T-helper 1 cell treated with Interleukin-12 subunit alpha and Interleukin-12 subunit beta and Interleukin-4 antibody, amounts not matched to agents 30 ng/mL and 1 ng/mL, for 36 hours (primary cell): Measurements from ENCODE around the gene OSGEPL1. TPM values are rescaled to one million over a fixed set of nuclear protein-coding genes. Genes with fewer than 3 reads are reported as not detected.

Experiments used
- intact Hi-C: fragments of 100-400 bp; cut with micrococcal nuclease; formaldehyde crosslinking; loops from one replicate; pipeline ENCODE4 v1.15.1; 2024
- total RNA-seq: library from RNA; stranded (reverse); gene quantifications from 2 replicates; pipeline ENCODE4 v1.2.3, GENCODE V29; 2022

OSGEPL1 gene, protein sequence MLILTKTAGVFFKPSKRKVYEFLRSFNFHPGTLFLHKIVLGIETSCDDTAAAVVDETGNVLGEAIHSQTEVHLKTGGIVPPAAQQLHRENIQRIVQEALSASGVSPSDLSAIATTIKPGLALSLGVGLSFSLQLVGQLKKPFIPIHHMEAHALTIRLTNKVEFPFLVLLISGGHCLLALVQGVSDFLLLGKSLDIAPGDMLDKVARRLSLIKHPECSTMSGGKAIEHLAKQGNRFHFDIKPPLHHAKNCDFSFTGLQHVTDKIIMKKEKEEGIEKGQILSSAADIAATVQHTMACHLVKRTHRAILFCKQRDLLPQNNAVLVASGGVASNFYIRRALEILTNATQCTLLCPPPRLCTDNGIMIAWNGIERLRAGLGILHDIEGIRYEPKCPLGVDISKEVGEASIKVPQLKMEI
- total RNA-seq: 8.3 and 8.5 TPM in 2 replicates

DNA sequence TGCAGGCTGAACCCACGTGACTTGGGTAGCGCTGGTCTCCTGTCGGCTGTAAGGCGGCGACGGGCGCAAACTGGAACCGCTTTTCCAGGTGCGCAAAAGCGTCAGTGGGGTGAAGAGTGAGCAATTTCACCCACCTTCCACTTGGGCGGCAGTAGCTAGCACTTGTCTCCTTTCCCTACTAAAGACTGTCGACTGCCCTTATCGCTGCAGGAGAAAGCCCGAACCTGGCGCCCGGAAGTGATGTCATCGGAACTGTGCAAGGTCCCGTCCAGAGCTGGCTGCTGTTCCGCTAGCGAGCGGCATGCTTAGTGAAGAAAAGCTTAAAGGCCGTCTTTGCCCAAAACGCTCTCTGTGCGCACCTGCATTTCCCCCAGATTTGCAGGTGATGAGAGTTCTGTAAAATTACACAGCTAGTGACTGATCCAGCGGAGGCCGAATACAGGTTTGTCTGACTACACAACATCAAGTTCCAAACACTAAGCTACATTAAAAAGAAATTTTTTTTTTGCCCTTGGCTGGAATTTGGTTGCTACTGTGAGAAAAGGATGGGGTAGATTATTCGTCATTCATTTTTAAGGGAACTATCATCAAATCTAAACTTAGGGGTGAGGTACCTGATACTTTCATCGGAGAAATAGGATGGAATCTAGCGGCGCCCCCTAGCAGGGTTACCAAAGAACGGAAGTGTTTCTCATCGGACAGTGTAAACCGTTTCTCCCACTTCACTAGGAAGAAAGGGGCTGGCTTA is at the start of gene OSGEPL1:
OSGEPL1 (minus strand) TSS at position 242 of the 748 bp plus-strand sequence. CDS start 1,152 bp downstream, outside the sequence.
- intact Hi-C loops: loop anchor here (1.0 to 5.0 kb wide), 13 partner anchors 11 to 1250 kb away; partner anchors contain the start of genes ANKAR, ASNSD1, GLS and HIBCH

DNA sequence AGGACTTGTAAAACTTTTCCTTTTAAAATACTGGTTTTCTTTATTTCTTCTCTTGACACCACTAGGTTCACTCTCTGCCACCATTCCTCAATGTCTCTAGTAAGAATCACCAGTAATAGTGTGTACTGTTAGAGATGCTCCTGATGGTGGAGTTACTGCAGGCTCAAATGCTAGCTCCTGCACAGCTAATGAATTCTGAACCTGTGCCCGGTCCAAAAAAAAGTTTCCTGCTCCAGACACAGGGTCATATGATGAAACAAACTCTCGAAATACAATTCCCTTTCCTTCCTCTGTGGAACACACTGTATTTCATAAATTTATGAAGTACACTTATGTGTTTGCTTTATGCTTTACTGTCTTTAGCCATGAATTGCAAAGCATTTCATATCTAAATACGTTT is 40.8 kb upstream of the OSGEPL1 start:
- intact Hi-C loops: no loop called here

DNA sequence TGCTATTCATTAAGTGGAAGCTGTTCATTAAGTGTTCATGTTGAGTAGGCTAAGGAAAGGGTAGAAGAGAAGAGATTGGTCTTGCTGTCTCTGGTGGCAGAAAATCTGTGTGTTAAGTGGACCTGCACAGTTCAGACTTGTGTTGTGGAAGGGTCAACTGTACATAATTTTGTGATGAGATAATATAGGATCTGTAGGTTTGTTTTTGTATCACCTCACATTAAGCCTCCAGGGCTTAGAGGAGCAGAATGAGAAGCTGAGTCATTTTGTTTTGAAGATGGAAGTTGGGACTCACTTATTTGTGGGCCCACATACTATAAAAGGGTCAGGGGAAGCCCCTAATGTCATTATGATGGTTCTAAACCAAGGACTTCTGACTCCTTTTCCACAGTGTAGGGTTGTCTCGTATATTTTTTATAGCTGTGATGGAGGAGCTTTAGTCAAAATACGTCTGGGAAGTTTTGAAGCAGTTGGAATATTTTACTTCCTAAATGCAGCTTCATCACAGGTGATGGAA is 39.9 kb upstream of the OSGEPL1 start:
- intact Hi-C loops: no loop called here

DNA sequence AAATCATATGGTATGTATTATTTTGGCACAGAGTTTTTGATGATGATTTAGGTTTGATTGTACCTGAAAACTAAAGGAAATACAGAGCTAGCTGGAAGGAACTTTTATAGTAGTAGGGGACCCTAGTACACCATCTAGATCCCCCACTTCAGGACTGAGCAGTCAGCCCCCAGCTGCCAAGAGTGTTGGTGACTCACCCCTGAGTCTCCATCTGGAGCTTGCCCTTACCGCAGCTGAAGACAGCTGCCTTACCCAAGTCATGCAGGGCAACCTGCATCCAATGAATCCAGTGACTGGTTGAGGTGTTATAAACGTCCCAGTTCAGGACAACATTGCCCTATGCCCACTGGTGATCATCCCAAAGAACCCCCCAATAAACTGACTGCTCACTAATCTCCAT is 36.9 kb upstream of the OSGEPL1 start:
- intact Hi-C loops: loop anchor here (5.0 kb wide), 2 partner anchors 223 to 478 kb away; no protein-coding TSS in a partner anchor

DNA sequence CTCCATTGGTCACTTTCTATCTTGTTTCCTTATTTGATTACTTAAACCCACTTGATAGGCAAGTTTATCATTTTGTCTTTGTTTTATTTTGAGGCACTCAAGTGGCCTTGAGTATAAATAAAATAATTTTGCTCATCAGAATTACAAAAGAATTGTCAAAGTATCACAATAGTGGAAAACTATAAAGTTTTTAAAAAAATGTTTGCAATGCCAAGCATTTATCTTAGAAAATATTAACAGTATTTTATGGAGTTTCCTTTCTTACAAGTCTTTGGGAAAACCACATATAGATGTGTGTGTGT is 36.4 kb upstream of the OSGEPL1 start:
- intact Hi-C loops: loop anchor here (5.0 kb wide), 2 partner anchors 223 to 478 kb away; no protein-coding TSS in a partner anchor

DNA sequence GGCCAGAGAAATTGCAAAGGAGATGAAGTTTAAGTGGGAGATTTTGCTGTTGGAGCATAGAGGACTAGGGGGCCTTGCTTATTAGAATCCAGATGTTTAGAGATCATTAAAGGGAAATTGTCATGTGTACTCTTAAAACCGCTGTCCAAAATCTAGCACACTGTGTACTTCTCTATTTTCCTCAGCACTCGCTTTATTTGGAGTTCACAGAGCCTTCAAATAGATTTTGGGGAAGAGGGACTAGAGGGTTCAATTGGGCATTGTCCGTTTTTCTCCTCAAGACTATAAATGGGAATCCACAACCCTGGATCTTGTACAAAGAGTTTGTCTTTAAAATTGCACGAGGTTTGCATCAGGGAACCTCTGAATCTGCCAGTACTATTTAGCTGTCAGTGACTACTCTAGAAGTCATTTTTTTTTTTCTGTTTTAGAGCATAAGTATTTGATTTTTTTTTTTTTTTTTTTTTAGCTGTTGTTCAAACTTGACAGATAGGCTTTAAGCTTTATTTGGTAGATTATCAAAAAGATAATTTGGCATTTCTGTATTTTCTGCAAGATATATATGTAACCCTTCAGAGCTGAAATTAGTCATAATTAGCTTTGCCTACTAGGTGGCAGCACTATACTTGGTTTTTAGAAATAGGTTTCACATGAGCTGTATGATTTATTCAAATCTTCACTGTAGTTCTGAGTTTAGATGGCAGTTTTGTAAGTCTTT is 35.9 kb upstream of the OSGEPL1 start:
- intact Hi-C loops: loop anchor here (1.0 to 5.0 kb wide), 4 partner anchors 14 to 479 kb away; partner anchors contain the start of genes ORMDL1 and PMS1

DNA sequence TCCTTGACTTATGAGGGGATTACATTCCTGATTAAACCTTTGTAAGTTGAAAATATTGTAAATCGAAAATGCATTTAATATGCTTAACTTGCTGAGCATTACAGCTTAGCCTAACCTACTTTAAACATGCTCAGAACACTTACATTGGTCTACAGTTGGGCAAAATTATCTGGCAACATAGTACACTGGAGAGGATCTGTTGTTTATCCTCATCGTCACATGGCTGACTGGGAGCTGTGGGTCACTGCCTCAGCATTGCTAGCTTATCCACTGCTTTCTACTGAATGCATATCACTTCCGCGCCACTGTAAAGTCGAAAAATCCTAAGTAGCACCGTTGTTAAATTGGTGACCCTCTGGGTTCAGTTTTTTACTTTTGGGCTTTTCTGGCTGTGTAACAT is 35.3 kb upstream of the OSGEPL1 start:
- intact Hi-C loops: loop anchor here (1.0 to 5.0 kb wide), 4 partner anchors 14 to 479 kb away; partner anchors contain the start of genes ORMDL1 and PMS1

DNA sequence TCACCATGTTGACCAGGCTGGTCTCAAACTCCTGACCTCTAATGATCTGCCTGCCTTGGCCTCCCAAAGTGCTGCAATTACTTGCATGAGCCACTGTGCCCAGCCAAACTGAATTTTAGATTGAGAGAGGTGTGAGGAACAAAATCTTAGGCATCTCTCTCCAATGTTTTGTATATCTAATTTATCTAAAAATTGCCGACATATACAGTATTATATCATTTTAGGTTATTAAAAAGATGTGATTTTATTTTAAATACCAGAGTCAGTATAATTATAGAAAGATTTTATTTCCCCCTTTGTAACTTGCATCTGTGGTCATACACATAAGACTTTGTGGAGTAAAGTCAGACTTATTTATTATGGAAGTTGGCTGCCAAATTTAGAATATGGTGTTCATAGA is 31.7 kb upstream of the OSGEPL1 start:
- intact Hi-C loops: no loop called here

DNA sequence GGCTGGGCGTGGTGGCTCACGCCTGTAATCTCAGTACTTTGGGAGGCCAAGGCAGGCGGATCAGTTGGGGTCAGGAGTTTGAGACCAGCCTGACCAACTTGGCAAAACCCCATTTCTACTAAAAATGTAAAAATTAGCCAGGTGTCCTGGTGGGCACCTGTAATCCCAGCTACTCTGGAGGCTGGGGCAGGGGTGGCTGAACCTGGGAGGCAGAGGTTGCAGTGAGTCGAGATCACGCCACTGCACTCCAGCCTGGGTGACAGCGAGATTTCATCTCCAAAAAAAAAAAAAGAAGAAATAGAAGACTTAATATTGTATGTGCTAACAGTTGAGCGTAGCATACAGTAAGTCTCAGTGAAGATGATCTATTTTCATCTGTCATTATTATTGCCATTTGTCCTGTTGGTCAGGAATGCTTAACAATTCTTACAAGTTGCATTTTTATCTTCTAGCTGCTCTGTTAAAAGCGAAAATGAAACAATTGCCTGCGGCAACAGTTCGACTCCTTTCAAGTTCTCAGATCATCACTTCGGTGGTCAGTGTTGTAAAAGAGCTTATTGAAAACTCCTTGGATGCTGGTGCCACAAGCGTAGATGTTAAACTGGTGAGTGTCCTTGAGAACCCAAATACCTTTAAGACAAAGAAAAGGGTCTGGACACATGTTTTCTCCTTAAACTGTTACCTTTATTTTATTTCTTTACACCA is 28.9 kb upstream of the OSGEPL1 start:
- intact Hi-C loops: no loop called here

DNA sequence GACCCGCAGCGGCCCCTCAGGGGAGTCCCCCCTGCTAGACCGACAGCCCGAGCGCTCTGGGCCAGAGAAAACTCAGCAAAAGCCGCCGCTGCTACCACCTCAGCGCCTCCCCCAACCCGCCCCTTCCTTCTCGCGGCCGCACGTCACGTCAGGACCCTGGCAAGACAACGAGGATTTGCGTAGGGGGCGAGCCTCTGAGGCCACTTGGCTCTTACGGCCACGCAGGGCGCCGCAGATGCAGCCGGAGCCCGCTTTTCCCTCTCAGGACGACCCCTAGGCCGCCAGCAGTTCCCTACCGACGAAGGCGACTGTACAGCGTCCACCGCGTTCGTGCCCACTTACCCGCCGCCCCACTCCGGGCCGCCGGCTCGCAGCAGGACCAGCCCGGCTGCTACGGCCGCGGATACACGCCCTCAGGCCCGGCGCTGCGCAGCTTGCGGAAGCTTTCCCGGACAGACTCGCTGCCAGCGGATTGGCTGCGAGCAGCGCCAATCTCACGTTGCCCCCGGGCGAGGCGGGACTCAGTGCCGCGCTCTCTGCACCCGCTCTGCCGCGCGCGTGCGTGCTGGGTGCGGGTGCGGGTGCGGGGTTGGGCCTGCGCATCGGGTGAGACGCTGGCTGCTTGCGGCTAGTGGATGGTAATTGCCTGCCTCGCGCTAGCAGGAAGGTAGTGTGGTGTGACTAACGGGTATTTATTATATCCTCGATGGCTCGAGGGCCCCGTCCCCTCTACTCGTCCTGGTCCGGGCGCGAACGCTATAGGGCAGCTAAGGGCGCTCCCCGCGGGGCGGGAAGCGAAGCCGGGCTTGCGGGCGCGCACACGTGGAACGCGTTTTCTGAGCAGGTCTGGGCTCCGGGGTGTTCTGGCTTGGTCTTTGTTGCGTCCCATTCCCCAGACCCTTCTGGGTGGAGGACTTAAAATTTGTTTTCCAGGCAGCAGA is 21.6 kb upstream of the OSGEPL1 start, which contains the start of the genes ORMDL1 and PMS1:
ORMDL1 (minus strand) TSS at position 413 of the 941 bp plus-strand sequence. CDS start 1,744 bp downstream, outside the sequence.
PMS1 (plus strand) TSS at position 524 of the 941 bp plus-strand sequence. CDS start 7,360 bp downstream, outside the sequence.
- intact Hi-C loops: loop anchor here (1.0 to 10.0 kb wide), 18 partner anchors 12 to 1893 kb away; partner anchors contain the start of genes ANKAR, ASNSD1, GLS and HIBCH

DNA sequence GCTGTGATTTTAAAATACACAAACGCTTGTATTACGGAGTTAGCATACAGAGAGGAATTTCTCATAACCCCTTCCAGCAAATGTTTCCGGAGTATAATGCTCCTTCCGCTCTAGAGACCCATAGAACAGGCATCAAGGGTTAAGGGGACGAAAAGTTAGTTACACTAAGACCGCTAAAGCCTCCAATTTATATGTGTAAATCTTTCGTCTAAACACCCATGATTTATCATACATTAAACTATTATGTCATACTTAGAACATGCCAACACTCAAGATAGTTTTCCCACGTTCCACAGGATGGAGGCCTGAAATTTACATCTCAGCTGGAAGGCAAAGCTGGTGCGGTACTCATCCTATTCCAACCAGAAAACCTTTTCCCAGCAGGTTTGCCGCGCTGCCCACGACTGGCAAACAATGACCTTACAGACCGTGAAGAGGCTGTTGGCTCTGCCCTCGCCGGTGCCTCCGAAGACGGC is 20.9 kb upstream of the OSGEPL1 start:
- intact Hi-C loops: loop anchor here (1.0 to 10.0 kb wide), 7 partner anchors 11 to 1894 kb away; partner anchors contain the start of genes ANKAR, INPP1, NABP1 and SLC40A1

DNA sequence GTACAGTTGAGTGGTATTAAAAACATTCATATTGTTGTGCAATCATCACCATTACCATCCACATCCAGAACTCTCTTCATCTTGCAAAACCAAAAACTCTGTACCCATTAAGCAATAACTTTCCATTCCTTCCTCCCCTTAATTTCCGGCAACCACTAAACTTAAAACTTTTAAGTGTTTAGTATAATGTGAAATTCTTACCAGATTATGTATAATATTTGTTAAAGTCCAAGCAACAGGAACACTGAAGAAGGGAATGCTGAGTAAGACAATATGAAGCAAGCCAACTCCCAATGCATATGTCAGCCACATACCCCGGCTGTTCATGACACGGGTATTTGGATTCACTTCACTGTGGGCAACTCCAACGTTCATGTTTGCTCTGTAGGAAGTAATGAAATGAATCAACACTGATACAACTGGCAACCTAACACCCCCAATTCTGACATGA is 19.7 kb upstream of the OSGEPL1 start:
- intact Hi-C loops: loop anchor here (5.0 to 10.0 kb wide), 4 partner anchors 563 to 1895 kb away; partner anchors contain the start of genes INPP1, NABP1 and STAT4

DNA sequence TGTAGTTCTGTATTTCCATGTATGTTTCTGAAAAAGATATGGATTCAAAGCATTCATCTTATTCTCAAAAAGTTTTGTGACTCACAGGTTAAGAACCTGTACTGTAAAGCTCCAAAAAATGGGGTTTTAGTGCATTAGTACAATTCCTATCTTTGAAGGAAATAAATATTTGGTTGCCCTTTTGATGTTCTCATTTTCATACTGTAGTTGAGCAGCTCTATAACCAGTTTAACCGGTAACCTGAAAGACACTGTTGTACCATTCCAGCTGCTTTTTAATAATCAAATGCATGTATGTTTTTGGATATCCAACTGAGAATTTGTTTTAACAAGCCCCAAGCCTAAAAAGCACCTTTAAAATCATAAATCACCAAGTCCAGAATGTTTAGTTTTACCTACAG is 9.6 kb upstream of the OSGEPL1 start:
- intact Hi-C loops: loop anchor here (1.0 kb wide), 1 partner anchor 11 kb away; no protein-coding TSS in a partner anchor

DNA sequence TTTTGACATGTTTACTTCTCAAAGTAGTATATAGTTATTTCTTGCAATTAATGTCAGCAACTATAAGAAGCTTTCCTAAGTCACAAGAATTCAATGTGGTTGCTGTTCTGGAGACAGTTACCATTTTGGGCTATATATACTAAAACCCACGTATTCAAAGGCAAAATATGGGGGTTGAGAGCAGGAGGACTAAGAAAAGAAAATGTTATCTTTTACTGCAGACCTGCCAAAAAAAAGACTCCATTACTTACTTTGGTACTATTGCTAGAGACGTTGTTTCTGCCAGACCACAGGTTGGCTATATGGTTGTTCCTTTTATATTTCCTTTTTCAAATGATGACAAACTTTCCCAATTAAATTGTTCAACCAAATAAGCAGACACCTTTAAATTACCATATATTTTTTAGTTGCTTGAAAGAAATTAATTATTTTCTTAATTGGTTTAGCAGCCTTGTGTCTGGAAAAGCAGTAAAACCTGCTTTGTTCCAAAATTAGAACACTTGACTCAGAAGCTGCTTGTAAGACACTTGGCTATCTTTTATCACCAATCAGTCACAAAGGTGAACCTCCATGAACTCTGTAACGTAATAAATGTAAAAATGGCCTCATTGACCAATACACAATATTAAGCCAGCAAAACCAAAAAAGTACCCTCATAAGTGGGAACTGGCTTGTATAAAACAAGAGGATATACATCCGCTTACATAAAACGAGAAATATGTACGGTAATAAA is 8.2 kb upstream of the OSGEPL1 start:
- intact Hi-C loops: no loop called here

DNA sequence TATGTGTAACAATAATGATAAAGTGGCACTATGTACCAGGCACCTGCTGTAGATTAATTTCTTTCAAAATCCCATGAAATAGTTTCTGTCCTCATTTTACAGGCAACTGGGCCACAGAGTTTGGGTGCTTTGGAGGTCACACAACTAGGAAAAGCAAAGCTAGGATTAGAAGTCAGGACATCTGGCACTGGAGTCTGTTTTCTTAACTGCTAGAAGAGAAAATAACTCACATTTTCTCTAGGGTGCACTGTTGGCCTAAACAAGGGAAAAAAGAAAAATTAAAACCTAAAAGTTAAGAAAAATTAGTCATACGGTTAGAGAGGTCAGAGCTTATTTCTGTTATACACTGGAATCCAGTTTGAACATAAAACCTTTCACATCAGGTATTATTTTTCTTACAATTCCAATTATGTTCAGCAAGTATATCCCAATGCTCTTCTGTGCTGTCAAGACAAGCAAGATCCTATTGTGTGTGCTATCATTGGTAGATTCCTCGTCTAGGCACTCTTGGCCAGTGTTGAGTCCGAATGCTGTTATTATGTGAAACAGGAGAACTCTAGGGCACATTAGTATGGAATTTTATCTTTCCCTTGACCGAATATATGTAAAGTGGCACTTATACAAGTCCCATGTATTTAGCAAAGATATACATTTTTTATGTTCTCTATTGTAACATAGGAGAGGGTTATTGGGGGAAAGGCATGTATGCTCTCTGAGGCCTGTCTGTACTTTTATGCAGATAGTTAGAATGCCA is 1.5 kb upstream of the OSGEPL1 start:
- intact Hi-C loops: loop anchor here (2.0 to 5.0 kb wide), 4 partner anchors 183 to 1248 kb away; partner anchors contain the start of genes MFSD6, SLC40A1 and STAT1

DNA sequence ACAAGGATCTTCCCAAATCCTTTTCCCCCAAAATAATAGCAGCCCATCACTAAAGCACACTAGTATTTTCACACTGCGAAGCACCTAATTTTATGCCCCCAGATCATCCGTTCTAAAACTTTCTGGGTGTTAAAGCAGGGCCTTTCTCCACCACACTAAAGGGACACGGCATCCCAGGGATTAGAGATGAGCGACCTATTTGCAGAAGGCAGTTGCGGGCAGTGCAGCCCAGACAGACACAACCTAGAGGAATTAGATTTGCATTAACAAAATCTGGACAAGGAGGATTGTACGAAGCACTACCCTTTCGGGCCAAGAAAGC is 402 bp downstream of the OSGEPL1 start:
- intact Hi-C loops: loop anchor here (1.0 to 5.0 kb wide), 13 partner anchors 11 to 1250 kb away; partner anchors contain the start of genes ANKAR, ASNSD1, GLS and HIBCH

DNA sequence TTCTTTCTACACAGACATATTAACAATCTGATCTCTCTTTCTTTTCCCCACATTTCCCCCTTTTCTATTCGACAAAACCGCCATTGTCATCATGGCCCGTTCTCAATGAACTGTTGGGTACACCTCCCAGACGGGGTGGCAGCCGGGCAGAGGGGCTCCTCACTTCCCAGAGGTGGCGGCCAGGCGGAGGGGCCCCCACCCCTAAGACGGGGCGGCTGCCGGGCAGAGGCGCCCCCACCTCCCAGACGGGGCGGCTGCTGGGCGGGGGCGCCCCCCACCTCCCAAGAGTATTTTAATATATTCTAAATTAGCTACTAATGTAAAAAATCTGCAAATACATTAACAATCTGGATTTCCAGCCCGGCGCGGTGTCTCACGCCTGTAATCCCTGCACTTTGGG is 2.4 kb downstream of the OSGEPL1 start:
- intact Hi-C loops: loop anchor here (5.0 kb wide), 2 partner anchors 647 to 1252 kb away; partner anchors contain the start of genes MFSD6 and STAT1
